Duodenal mucosa (tissue), 2 donors: ENCODE data around the gene MAD2L1BP.

Source experiments
- H3K27ac ChIP-seq: one replicate; pipeline ENCODE4 v1.7.0; 2013; ENCODE audit warnings: low read depth, low read length
- H3K27me3 ChIP-seq, 2 donors: one replicate each; pipeline ENCODE4 v1.7.0; 2013; ENCODE audit warnings: low read length in 2 of 2, control low read depth in 1 of 2; ENCODE audit not compliant: insufficient read depth in 2 of 2, control insufficient read depth in 1 of 2
- H3K36me3 ChIP-seq, 2 donors: one replicate each; pipeline ENCODE4 v1.7.0; 2013; ENCODE audit warnings: low read length in 2 of 2, control low read depth in 1 of 2; ENCODE audit not compliant: insufficient read depth in 2 of 2, control insufficient read depth in 1 of 2
- H3K4me1 ChIP-seq, 2 donors: one replicate each; pipeline ENCODE4 v1.7.0; 2013; ENCODE audit warnings: low read length in 2 of 2, control low read depth in 1 of 2; ENCODE audit not compliant: insufficient read depth in 2 of 2, control insufficient read depth in 1 of 2
- H3K4me3 ChIP-seq, 2 donors: one replicate each; pipeline ENCODE4 v1.7.0; 2013; ENCODE audit warnings: low read length in 2 of 2, low read depth in 1 of 2
- H3K9ac ChIP-seq, 2 donors: one replicate each; pipeline ENCODE4 v1.7.0; 2013; ENCODE audit warnings: low read length in 2 of 2, low read depth in 1 of 2
- H3K9me3 ChIP-seq, 2 donors: one replicate each; pipeline ENCODE4 v1.7.0; 2013; ENCODE audit warnings: low read length in 2 of 2, control low read depth in 1 of 2; ENCODE audit not compliant: control insufficient read depth in 1 of 2

The MAD2L1BP gene

DNA sequence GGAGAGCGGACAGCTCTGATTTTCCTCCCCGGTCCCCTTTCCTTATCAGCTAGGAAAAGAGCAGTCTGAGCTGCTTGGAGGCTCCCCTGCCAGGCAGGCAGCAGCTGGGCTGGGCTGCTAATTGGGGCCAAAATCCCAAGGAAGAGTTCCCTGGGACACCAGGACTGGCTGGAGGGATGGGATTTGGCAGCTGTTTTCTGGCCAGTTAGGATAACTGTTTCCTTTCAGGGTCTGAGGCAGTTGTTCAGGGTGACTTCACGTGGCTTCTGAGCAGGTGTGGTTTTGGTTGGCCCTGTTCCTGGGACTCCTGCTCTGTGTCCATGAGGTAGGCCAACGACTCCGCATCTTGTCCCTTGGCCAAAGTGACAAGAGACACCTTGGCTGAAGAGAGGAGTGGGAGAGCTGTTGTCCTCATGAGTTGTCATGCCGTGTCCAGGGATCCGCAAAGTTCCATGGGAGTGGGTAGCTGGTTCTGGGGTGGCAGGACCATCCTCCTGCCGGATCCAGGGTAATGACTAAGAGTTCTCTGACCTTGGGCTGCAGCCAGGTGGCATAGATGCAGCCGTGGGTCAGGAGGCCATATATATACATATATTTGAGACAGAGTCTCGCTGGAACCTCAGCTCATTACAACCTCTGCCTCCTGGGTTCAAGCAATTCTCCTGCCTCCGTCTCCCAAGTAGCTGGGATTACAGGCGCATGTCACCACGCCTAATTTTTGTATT is 30.7 kb downstream of the MAD2L1BP start:
- Histone ChIP-seq H3K9me3 (no peaks in the 10 kb centered on the region), H3K9ac (no peak overlapping the region), H3K4me1 (peaks cover 21 to 34% of the 10 kb centered on the region in 2 donors), H3K27ac (no peak overlapping the region), H3K36me3 (peaks cover 8 to 12% of the 10 kb centered on the region in 2 donors), H3K4me3 (no peak overlapping the region), H3K27me3 (no peaks in the 10 kb centered on the region)

- no peaks in the 10 kb centered on the region for H3K9me3 ChIP-seq
- peak overlapping the region; percentile 36 to 49 for H3K9ac ChIP-seq
- H3K4me3 ChIP-seq, result peak overlapping the region in 1 of 2 donors; percentile 58
- no peak overlapping the region for H3K27ac ChIP-seq
- H3K36me3 ChIP-seq, result peaks cover 16 to 20% of the 10 kb centered on the region in 2 donors
- H3K4me1 ChIP-seq, result peaks cover 21 to 34% of the 10 kb centered on the region in 2 donors
- no peaks in the 10 kb centered on the region for H3K27me3 ChIP-seq
These were observed 31.9 kb downstream of the MAD2L1BP start for GRCh38 chr6:43667245-43668150.

GRCh38 chr6:43668151-43669028 is 32.8 kb downstream of the MAD2L1BP start:
- Histone ChIP-seq H3K9me3 (no peaks in the 10 kb centered on the region), H3K27me3 (no peaks in the 10 kb centered on the region), H3K9ac (peak overlapping the region; percentile 8 to 20), H3K4me1 (peaks cover 21 to 34% of the 10 kb centered on the region in 2 donors), H3K36me3 (peaks cover 18 to 24% of the 10 kb centered on the region in 2 donors), H3K27ac (no peak overlapping the region), H3K4me3 (no peak overlapping the region)

DNA sequence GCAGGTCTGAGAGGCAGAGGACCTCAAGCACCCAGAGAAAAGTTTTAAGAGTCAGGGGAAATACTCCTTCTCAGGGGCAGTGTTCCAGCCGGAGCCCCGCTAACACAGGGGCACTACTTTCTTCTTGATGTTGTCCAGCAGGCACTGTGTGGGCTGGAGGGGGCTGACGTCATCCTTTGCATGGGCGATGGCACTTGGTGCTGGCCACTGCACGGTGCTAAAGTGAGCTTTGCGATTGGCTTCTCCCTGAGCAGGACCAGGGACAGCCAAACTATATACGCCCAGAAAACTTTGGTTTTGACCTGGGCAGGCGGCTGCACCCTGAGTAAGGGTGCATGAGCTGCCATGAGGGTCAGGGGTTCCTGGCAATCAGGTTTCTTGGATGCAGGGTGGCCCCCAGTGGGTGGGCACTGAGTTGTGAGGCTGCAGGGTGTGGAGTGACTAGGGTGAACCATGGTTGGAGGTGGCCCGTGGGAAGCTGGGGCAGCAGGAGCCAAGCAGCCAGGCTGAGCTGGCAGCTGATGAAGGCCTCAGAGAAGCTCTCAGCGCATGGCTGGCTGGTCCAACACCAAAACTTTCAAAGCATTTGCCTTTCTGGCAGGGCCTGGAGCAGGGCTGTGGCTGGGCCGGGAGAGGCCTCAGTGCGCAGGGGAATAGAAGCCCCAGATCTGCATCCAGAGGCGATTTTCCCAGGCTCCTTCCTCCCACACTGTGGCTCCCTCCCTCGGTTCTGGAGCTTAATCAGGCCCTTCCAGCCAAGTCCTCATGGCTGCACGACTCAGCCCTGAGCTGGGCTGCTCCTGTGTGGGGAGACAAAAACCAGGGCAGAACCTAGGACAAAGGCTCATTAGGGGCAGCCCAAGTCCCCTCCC is 33.6 kb downstream of the MAD2L1BP start:
- Histone ChIP-seq H3K9ac (peak overlapping the region in 1 of 2 donors; percentile 6), H3K36me3 (peaks cover 27 to 33% of the 10 kb centered on the region in 2 donors), H3K4me1 (peaks cover 21 to 34% of the 10 kb centered on the region in 2 donors), H3K27ac (peak overlapping the region; percentile 0), H3K9me3 (no peaks in the 10 kb centered on the region), H3K27me3 (no peaks in the 10 kb centered on the region), H3K4me3 (no peak overlapping the region)

GRCh38 chr6:43669922-43670622 is 34.4 kb downstream of the MAD2L1BP start:
- H3K4me1 ChIP-seq, result peaks cover 21 to 34% of the 10 kb centered on the region in 2 donors
- H3K27ac ChIP-seq, result peak overlapping the region; percentile 0

DNA sequence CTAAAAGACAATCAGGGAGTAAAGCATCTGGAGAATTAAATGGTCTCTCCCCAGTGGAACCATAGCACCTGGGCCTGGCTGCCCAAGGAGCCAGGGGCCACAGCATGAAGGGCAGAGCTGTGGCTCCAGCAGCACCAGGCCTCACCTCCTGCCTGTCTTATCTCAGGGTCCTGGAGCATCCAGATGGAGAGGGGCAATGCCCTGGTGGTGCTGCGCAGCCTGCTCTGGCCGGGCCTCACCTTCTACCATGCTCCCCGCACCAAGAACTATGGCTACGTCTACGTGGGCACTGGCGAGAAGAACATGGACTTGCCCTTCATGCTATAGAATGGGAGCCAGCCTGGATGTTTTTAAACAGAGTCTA is 35.0 kb downstream of the MAD2L1BP start:
- Histone ChIP-seq H3K4me1 (peaks cover 21 to 34% of the 10 kb centered on the region in 2 donors), H3K9me3 (no peaks in the 10 kb centered on the region), H3K9ac (no peak overlapping the region), H3K36me3 (peaks cover 40 to 46% of the 10 kb centered on the region in 2 donors), H3K27ac (no peak overlapping the region), H3K4me3 (no peak overlapping the region), H3K27me3 (no peaks in the 10 kb centered on the region)

More at GRCh38 chr6:43669922-43670622, 34.4 kb downstream of the MAD2L1BP start:
- peaks cover 35 to 41% of the 10 kb centered on the region in 2 donors for H3K36me3 ChIP-seq
- no peaks in the 10 kb centered on the region for H3K27me3 ChIP-seq
- H3K9me3 ChIP-seq, result no peaks in the 10 kb centered on the region
- no peak overlapping the region for H3K9ac ChIP-seq
- H3K4me3 ChIP-seq, result no peak overlapping the region

- H3K9ac ChIP-seq, result no peak overlapping the region
- H3K27ac ChIP-seq, result no peak overlapping the region
- H3K4me3 ChIP-seq, result no peak overlapping the region
- H3K4me1 ChIP-seq, result peaks cover 21 to 34% of the 10 kb centered on the region in 2 donors
- peaks cover 43 to 52% of the 10 kb centered on the region in 2 donors for H3K36me3 ChIP-seq
- H3K9me3 ChIP-seq, result no peaks in the 10 kb centered on the region
- no peaks in the 10 kb centered on the region for H3K27me3 ChIP-seq
These were observed 35.6 kb downstream of the MAD2L1BP start for GRCh38 chr6:43671011-43671800.

GRCh38 chr6:43671801-43672690 is 36.4 kb downstream of the MAD2L1BP start:
- Histone ChIP-seq H3K9ac (no peak overlapping the region), H3K27ac (no peak overlapping the region), H3K27me3 (no peaks in the 10 kb centered on the region), H3K4me3 (no peak overlapping the region), H3K9me3 (no peaks in the 10 kb centered on the region), H3K4me1 (peaks cover 18 to 31% of the 10 kb centered on the region in 2 donors), H3K36me3 (peaks cover 52 to 61% of the 10 kb centered on the region in 2 donors)
